ENCODE measurements around the gene ARID1B. TPM values are rescaled to one million over a fixed set of nuclear protein-coding genes. Genes with fewer than 3 reads are reported as not detected.

ARID1B gene
- total and polyA plus RNA-seq, 12 donors, result 13.3 to 85.6 (median 50.9) TPM

- DNase-seq, result peak; percentile 51 to 71 (median 58)
- WGBS, 4 donors, result 0 to 1% (median 1%) methylated on average over 2 to 111 of the region's 113 CpGs
Observed at GRCh38 chr6:156777577-156778453, 637 bp downstream of the ARID1B start.

GRCh38 chr6:156778454-156779205 is 1.5 kb downstream of the ARID1B start:
- H3K4me1 ChIP-seq (replicated peaks in 1 of 2), result peaks cover 31 to 43% of the 10 kb centered on the region in 2 donors

More at GRCh38 chr6:156777577-156778453, 637 bp downstream of the ARID1B start:
- TF ChIP-seq POLR2A (IDR thresholded peaks at IDR 0.05), result peak in 1 of 2 donors; percentile 34
- no peak for TF ChIP-seq CTCF (IDR thresholded peaks at IDR 0.05)
- H3K27ac ChIP-seq, result peak overlapping the region; percentile 93 to 98 (median 96)
- intact Hi-C loops (cut with DNase I), result loop anchor here (2.0 to 10.0 kb wide), 4 partner anchors 91 to 407 kb away; no protein-coding TSS in a partner anchor
- H3K4me3 ChIP-seq, result peak overlapping the region; percentile 46 to 98 (median 81)
- peaks cover 27 to 35% of the 10 kb centered on the region in 2 donors for H3K4me1 ChIP-seq (replicated peaks in 1 of 2)
- no peaks in the 10 kb centered on the region for H3K36me3 ChIP-seq (replicated peaks in 1 of 2)
- no peaks in the 10 kb centered on the region for H3K9me3 ChIP-seq (replicated peaks in 1 of 3)
- no peaks in the 10 kb centered on the region for H3K27me3 ChIP-seq

GRCh38 chr6:156779206-156780094 is 2.3 kb downstream of the ARID1B start:
- H3K4me3 ChIP-seq, result peak overlapping the region; percentile 74 to 98 (median 81)
- no peaks in the 10 kb centered on the region for H3K27me3 ChIP-seq
- DNase-seq, result peak; percentile 46 to 66 (median 62)
- H3K9me3 ChIP-seq (replicated peaks in 1 of 3), result no peaks in the 10 kb centered on the region
- WGBS, 4 donors, result 0 to 1% (median 1%) methylated on average over 34 to 108 of the region's 108 CpGs
- H3K36me3 ChIP-seq (replicated peaks in 1 of 2), result no peaks in the 10 kb centered on the region
- intact Hi-C loops (cut with DNase I), result loop anchor here (5.0 to 10.0 kb wide), 3 partner anchors 92 to 405 kb away; no protein-coding TSS in a partner anchor
- peak overlapping the region; percentile 93 to 98 (median 96) for H3K27ac ChIP-seq
- peaks cover 32 to 51% of the 10 kb centered on the region in 2 donors for H3K4me1 ChIP-seq (replicated peaks in 1 of 2)
- TF ChIP-seq POLR2A (IDR thresholded peaks at IDR 0.05) (peak in 1 of 2 donors; percentile 22), CTCF (IDR thresholded peaks at IDR 0.05) (peak in 3 of 6 experiments; percentile 13 to 36 (median 21))

More at GRCh38 chr6:156778454-156779205, 1.5 kb downstream of the ARID1B start:
- Histone ChIP-seq H3K4me3 (peak overlapping the region; percentile 74 to 98 (median 81)), H3K36me3 (replicated peaks in 1 of 2) (no peaks in the 10 kb centered on the region), H3K27ac (peak overlapping the region; percentile 93 to 98 (median 96)), H3K27me3 (no peaks in the 10 kb centered on the region), H3K9me3 (replicated peaks in 1 of 3) (no peaks in the 10 kb centered on the region)
- no peak for TF ChIP-seq CTCF (IDR thresholded peaks at IDR 0.05)
- peak in 1 of 2 donors; percentile 6 for TF ChIP-seq POLR2A (IDR thresholded peaks at IDR 0.05)
- 0 to 1% (median 0%) methylated on average over 2 to 95 of the region's 100 CpGs for WGBS, 4 donors
- peak; percentile 48 to 67 (median 57) for DNase-seq
- intact Hi-C loops (cut with DNase I), result loop anchor here (5.0 to 10.0 kb wide), 3 partner anchors 91 to 406 kb away; no protein-coding TSS in a partner anchor

Measured in adrenal gland (tissue), 12 donors.